ENCODE measurements around the gene BMP8A. TPM values are rescaled to one million over a fixed set of nuclear protein-coding genes. Genes with fewer than 3 reads are reported as not detected.

The BMP8A gene
- total RNA-seq, 1 donor from 2014 or later, result 0.17 TPM

DNA sequence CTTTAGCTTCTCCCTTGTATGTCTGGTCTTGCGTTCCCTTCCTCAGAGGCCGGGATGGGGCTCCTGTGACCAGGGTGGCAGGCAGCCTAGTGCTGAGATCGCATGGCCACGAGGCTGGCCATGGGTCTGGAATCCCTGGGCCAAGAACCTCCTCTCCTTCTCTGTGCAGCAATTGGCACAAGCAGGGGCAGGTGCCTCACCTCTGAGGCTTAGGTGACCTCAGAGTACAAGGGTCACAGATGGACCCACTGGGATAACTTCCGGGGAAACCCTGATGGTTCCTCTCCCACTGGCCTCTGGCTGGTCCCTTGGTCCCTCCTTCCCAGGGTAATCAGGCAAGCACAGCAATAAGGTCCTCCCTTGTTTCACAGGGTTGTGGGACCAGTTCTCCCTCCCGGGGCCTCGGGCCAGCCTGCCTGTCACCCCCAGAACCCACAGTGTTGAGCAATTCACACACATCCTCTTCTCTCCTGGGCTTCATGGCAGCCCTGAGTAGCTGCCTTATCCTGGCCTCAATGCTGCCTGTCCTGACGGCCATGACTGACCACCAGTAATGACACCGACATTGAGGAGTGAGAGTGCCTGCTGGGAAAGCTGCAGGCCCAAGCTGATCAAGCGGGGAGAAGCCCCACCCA lies 38.6 kb downstream of the BMP8A start:
- DNase-seq, result no peak

DNA sequence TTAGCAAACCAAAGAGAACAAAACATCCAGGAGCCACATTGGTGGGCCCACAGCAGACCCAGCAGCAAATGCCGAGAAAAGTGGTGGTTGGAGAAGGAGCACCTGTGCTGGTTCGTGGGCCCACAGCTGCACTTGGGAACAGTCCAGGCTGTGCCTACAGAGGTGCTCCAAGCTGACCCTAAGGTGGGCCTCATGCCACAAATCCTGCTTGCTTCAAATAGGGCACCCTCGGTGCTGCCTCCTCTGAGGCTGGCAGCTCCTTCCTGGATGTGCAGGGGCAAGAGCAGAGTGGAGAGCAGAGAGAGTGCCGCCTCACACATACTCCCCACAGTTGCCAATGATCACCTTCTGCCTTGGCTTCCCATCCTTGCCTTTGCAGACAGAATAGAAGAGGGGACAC lies 40.1 kb downstream of the BMP8A start:
- no peak for DNase-seq

DNA sequence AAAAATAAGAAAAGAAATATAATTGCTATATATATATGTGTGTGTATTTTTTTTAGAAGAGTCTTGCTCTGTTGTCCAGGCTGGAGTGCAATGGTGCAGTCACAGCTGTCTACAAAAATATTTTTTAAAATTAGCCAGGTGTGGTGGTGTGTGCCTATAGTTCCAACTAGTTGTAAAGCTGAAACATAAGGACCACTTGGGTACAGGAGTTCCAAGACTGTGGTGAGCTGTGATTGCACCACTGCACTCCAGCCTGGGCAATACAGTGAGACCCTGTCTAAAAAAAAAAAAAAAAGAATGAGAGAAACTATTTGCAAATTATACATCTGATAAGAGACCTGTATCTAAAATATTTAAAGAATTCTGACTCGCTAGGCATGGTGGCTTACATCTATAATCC lies 42.0 kb downstream of the BMP8A start:
- no peak for DNase-seq

DNA sequence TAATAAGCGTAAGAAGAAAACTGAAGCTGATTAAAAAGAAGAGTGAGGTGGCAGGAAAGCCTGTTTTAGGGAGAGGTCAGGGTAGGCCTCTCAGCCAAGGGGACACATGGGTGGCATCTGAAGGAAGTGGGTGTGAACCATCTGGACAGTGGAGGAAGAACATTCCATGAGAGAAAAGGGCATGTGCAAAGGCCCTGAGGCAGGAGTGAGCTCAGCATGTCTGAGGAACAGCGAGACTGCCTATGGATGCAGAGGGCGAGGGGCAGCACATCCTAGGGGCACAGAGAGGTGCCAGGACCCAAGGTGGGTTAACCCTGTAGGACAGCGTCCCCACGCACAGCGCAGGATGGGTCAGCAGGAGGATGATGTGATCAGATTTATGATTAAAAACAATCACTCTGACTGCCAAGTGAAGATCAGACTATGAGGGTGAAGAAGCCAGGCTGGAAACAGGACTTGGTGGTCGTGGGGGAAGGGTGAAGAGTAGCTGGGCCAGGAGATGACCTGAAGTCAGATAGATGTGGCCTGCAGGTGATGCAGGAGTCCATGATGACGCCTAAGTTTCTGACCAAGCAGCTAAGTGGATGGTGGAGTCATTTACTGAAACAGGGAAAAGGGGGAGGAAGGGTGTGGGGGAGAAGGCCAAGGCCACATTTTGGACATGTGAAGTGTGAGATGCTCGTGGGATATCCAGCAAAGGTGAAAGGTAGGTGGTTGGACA lies 47.3 kb downstream of the BMP8A start:
- no peak for DNase-seq

DNA sequence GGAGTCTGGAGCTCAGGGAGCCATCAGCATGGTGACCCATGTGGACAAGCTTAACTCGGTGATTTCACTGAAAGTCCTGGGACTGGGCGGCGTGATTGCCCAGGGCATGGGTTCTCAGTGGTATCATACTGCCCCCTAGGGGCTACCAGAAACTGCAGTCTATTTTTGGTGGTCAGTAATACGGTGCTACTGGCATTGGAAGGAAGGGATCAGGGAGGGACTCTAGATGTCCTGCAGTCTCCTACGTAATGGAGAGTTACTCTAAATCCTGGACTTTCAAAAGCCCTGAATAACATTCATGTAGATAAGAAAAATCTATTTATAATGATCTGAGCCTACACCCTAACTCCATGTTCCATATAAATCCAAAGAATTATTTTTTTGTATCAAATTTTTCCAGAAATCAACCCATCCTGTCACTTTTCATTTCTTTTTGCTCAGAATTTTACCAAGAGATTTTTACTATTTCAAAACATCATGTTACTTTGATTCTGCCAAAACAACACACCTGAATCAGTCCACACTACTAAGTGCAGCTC lies 47.9 kb downstream of the BMP8A start:
- DNase-seq, result peak; percentile 87

DNA sequence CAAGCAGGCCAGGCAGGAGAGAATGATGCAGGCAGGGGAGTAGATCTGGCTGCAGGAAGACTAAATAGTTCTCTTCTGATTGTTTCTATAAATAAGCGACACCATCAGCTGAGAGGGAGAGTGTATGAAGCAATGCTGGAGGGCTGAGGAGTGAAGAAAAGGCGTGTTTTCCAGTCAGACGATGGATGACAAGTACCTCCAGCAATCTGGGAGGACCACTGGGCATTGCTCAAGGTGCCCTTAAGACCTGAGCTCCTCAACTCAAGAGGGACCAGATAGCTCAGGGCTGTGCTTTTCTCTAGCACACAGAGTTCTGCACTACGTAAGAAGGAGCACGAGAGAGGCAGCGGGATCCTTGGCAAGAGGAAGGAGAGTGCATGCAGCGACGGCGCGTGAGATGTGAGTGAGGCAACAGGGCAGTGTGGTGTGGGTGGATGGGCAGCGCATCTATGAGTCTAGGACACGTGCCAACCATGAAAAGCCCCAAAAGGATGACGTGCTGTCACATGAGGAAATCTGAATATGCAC lies 49.1 kb downstream of the BMP8A start:
- no peak for DNase-seq

DNA sequence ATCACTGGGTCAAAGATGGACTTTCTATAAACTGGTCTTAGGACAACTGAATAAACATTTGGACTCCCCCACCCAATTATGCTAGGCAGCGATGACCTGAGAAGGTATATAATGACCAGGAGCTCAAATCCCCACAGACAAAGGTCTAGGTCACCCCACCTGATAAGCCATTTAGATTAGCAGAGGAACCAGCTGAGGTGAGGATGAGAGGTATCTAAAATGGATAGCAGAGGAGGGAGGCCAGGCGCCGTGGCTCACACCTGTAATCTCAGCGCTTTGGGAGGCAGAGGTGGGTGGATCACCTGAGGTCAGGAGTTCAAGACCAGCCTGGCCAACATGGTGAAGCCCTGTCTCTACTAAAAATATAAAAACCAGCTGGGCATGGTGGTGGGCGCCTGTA lies 51.5 kb downstream of the BMP8A start:
- no peak for DNase-seq

DNA sequence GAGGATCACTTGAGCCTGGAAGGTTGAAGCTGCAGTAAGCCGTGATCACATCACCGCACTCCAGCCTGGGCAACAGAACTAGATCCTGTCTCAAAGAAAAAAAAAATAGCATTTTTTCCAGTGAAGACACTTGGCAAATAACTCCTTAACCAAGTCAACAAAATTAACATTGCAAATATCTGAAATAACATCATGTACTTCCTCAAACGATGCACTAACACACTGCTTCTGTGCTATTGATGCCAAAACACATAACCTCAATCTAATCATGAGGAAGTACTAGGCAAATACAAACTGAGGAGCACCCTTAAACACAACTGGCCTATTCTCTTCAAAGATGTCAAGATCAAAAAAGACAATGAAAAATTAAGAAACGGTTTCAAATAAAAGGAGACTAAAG lies 52.9 kb downstream of the BMP8A start:
- DNase-seq, result no peak

DNA sequence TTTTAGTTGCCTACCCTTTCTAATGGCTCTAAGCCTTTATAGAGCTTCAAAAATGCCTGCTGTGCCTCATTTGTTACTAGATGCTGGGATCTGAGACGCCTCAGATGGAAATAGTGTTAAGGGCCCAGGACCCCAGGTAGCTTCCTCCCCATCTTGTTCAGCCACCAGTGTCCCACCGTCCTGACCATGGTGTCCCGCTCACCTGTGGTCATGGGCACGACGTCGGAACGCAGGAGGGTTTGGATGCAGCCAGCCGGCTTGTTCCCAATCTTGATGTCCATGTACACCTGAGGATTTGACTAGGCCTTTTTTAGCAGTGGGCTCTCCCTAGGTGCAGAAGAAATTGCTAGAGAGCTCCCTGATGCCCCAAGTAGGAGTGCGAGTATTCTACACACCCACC lies 54.1 kb downstream of the BMP8A start:
- no peak for DNase-seq

DNA sequence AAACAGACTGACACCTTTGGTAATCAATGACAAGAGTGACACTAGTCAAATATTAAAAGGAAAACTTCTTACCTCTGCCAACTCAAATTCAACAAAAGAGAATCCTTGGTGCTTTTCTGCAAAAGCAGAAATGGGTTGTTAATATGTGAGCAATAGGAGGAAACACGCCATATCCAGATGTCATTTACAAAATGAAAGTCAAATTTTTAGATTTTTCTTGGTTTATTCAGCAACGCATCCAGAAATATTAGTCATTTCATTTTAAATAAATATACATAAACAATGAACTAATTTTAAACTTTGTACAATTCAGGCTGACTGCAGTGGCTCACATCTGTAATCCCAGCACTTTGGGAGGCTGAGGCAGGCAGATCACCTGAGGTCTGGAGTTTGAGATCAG lies 62.8 kb downstream of the BMP8A start:
- no peak for DNase-seq

DNA sequence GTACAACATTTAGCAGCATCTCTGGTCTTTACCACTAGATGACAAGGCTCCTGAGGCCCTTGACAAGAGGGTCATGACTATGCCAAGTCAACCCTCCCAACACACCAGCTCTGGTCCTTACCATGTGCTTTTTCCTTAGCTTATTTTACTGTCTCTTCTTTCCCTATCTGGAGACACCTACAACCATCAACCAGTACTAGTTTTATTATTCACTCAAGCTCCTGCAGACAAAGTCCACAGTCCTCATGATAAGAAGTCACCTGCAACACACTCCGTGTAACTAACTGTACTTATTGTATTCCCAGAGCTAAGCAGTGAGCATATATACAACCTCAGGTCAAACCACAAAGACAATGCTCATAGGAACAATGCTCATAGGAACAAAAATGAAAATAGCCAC lies 69.8 kb downstream of the BMP8A start:
- DNase-seq, result no peak

DNA sequence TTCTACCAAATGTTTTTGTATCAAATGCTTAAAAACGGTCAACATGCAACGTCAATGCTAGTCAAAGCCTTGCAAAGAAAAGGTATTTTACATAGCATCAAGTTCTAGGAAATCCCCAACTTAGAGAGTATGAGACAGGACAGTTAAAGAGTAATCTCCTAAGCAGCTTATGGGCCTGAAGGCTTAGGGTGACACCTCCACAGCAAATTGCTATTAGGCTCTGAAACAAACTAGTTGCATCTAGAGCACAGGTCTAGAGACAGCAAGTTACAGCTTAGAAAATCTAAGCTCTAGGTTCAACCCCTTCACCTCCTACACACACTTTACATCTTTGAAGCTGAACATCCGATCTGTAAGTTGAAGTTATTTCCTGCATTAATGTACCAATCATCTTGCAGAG lies 71.5 kb downstream of the BMP8A start:
- no peak for DNase-seq

DNA sequence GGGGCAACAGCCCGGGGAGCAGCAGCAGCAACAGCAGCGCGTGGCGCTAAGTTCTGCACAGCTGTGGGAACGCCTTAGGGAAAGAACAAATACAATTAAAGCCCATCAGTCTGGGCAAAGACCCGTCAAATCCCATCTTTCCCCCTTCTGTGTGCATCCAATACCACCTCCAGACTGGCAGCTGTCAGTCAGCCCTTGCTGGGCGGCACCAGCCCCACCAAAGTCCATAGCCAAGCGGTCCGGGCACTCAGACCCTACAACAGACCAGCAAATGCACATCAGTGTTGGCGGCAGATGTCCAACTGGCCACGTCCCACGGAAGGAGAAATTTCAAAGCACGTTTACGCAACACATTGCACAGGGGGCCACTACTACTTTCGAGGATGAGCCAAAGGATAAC lies 72.2 kb downstream of the BMP8A start:
- DNase-seq, result no peak

DNA sequence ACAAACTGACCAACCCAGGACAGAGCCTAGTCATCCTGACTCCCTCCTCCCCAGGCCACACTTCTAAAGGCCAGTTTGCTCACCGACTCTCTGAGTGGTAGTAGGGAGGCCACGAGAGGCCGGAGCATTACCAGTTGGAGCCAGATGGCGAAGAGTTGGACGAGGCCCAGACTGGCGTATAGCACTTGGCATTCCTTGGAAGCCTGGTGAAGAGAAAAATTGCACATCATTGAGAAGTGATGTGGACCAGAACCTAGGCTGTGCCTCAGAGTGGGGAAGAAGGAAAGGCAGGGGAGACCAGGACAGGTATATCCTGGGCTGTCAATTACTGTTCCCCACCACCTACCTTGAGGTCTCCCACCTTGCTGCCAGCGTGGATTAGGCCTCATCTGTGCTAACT lies 72.9 kb downstream of the BMP8A start:
- no peak for DNase-seq

DNA sequence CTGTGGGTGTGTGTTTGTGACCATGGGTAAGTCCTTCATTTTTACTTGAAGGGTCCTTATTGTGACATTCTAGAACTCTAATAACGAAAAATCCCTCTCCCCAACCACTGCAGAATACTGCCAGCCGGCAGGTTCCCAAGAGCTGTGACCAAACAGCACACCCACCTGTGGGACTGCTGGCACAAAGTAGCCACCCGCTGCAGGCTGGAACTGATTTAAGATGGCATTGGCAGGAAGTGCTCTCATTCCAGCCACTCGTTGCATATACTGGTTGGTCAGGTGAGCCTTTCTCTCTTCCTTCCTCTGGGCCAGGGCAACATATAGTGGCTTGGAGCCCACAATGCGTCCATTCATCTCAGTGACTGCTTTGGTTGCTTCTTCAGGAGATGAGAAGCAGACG lies 73.5 kb downstream of the BMP8A start:
- no peak for DNase-seq

DNA sequence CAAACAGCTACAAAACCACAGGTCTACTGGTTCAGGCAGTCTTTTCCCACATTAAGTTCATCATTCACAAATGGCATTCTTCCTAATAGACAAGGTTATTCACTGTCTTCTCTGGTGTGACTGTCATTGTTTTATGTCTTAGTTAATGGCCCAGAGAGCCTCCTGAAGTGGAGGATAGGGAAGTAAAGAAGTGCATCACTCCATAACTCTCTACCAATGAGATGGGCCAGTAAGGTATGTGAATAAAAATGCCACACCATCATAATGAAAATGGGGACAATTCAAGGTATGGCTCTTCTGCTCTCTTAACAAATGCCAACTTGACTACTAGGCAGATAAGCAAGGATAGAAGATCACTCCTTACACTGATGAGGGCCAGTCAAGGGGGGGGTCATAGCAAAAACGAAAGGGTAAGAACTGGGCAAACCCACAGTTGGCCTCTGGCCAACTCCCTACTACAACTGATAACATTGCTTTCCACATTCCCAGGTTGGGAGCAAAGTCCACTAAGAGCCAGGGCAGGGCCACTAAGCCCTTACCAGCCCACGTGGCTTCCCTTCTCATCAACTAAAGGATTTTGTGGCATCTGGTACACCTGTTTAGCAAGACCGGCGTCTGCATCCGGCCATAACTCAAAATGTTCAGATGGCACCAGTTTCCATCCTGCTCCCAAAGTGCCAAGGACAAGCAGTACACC lies 75.2 kb downstream of the BMP8A start:
- no peak for DNase-seq

DNA sequence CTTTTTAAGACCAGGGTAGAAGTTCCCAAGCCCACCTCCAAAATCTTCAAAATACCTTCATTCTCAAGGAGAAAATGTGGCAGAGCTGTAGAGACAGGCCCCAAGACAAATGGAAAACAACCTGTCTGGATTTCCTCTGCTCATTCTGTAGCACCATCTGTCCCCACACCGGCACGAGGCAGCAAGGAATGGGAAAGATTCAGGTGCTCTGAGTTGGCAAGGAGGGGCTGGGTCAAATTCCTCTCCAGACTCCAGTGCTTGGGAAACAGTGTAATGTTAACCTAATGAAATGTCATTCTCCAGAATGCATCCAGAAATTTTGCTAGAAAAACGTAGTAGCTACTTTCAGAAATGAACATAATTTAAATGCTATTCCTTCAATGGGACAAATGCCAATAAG lies 75.9 kb downstream of the BMP8A start:
- DNase-seq, result no peak

DNA sequence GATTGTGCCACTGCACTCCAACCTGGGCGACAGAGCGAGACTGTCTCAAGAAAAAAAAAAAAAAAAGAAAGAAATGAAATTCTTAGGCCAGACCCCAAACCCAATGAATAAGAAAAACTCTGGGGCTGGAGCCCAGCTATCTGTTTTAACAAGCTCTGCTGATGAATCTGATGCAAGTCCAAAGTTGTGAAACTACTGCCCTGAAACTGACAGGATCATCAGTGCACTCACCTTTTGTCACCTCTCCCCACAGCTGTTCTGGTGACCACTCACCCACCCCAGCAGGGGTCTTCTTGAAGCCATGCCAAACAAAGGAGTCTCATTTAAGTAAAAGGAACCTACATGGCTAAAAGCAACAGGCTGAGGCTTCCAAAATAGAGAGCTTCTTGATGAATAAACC lies 76.8 kb downstream of the BMP8A start:
- no peak for DNase-seq

DNA sequence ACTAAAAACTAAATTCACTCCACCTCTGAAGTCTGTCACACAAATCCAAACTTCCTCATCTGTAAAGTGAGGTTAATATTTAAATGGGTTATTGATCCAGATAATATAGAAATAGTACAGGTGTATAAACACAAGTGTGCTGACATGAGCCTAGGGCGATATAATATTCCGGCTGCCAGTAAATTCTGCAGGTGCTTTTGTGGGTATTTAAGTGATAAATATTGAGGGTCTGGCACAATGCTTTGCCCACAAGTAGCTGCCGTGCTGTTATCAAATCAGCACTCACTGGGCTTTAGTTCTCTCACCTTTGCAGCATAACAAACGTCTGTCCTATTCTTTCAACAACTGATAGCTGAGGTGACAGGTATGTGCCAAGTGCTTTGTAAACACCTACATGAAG lies 77.6 kb downstream of the BMP8A start:
- no peak for DNase-seq

DNA sequence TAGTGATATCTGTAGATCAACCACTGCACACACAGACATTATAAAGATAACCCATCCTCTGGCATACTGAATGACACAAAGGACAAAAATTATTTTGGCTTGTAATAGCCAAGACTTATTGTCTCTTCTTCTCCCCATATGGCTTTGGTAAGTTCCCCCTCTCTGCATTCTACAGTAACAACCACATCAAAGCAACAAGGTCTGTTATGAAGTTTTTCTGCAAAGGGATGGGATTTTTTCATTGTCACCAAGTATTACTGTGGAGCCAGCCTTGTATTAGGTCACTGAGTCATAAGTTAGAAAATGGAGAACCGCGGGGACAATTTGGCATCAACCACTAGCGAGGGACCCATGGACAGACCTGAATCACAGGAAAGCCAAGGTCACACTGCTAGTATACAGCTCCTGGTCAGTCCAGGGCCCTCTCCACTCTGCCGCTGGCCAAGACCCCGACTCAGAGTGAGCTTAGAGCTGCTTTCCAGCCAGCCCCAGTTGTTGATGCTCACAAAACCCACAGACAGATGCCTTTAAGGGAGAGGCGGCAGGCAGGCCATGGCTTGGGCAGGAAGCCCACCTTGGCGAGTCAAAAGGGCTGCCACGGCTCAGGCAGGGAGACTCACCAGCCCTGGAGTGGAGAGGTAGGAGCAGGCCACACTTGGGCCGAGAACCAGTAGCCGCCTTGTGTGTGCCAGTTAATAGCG lies 79.2 kb downstream of the BMP8A start:
- DNase-seq, result no peak

DNA sequence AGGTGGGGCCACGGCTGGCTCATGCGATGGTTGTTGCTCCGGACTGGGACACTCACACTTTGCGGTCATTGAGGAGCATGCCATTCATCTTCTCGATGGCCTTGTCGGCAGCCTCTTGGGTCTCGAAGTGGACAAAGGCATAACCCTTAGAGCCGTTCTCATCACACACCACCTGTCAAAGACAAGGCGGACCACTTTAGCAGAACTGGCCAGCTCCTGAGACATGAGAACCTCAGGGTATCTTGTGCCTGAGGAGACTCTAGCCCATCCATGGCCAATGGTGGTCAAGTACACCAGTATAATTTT lies 79.7 kb downstream of the BMP8A start:
- no peak for DNase-seq

DNA sequence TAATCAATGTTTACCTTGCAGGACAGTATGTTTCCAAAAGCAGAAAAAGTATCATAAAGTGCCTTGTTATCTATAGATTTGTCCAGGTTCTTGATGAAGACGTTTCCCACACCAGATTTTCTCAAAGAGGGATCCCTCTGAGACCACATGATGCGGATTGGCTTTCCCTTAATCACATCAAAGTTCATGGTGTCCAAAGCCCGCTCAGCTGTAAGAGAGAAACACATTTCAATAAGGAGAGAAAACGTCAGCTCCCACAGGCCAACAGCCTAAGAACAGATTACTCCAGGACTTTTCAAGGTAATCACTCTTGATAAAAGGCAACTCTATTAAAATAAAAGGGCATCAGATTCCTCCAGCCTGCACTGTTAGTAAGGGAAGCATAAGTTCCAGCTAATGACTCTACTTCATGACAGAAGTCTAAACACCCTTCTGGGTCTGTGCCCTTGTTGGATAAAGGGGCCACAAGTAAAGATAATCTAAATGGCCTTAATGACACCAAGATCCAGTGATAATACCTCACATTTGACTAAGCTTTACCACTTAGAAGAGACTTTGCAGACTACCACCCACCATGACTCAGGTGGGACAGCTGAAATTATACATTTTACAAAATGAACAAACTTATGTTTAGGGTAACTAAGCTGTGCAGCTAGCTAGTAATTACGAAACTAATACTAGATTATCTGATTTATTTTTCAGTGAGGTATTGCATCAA lies 81.1 kb downstream of the BMP8A start:
- DNase-seq, result no peak

DNA sequence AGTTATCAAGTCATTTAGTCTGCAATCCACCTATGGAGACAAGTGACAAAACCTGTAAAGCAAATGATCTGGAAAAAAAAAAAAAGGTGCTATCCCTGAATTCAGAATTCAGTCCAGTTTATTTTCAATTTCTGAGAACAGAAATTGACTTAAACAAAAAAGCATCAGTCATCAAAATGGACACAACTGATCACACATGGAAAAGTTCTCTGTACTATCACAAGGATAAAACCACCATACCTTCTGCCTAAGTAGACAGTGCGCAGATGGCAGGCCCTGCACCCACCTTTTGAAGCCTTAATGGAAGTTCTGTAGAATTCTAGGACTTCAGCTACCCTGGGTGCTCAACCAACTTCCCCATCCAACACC lies 81.6 kb downstream of the BMP8A start:
- no peak for DNase-seq

Measured in dermis blood vessel endothelial cell (primary cell).